H7 (cell line): Measurements from ENCODE around the gene LRP2. TPM values are rescaled to one million over a fixed set of nuclear protein-coding genes. Genes with fewer than 3 reads are reported as not detected.

Experiments used
- DNase-seq: peaks from one replicate; pipeline ENCODE4 v3.0.0; 2012
- H3K27me3 ChIP-seq: 2 replicates; pipeline ENCODE4 v1.6.0; 2011; ENCODE audit warnings: mild to moderate bottlenecking, low read length; ENCODE audit not compliant: control insufficient read depth, insufficient read depth
- H3K36me3 ChIP-seq: replicated peaks from 2 replicates; pipeline ENCODE4 v1.5.1; 2011; ENCODE audit warnings: low read length; ENCODE audit not compliant: control insufficient read depth, insufficient read depth
- H3K4me3 ChIP-seq: 2 replicates; pipeline ENCODE4 v1.5.1; 2011; ENCODE audit warnings: low read depth, mild to moderate bottlenecking, control low read depth, low read length, moderate library complexity; ENCODE audit not compliant: insufficient read depth
- total RNA-seq: library from RNA; depleted of rRNA; stranded (reverse); fragments of >200 nt; shearing (Covaris generic); gene quantifications from 2 replicates; pipeline ENCODE4 v1.2.3, GENCODE V29; 2014

LRP2 gene
- total RNA-seq, 1 experiment from 2014 or later, result 1.1 TPM

DNA sequence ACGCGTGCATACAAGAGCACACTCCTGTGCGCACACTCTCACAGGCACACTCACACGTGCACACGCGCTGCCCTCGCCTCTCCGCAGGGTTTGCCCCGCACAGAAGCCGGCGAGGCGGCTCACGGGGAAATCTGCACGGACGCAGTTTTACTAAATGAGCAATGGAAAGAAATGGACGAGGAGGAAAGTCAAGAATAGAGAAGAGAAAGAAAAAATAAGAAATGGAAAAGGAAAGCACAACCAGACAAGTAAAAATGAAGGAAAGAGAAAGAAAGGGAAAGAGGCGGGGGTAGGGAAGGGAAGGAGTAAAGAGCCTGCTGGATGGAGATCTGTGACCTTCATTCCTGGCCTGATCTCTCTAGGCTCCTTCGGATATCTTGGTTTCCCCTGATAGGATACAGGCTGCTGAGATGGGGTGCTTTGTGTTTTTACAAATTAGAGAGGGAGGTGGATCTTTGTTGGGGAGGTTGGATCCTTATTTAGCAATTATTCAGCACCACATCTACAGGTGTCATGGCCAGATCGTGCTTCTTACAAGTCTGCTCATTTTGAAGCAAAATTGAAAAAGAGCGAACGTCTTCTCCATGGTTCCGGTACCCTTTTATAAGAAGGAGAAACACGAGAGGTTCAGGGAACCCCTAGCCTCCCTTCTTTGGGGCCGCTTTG is 693 bp upstream of the LRP2 start:
- H3K36me3 ChIP-seq, result no peaks in the 10 kb centered on the region
- H3K4me3 ChIP-seq, result peak overlapping the region; percentile 60
- peak; percentile 56 for DNase-seq
- H3K27me3 ChIP-seq, result peaks cover 54% of the 10 kb centered on the region

DNA sequence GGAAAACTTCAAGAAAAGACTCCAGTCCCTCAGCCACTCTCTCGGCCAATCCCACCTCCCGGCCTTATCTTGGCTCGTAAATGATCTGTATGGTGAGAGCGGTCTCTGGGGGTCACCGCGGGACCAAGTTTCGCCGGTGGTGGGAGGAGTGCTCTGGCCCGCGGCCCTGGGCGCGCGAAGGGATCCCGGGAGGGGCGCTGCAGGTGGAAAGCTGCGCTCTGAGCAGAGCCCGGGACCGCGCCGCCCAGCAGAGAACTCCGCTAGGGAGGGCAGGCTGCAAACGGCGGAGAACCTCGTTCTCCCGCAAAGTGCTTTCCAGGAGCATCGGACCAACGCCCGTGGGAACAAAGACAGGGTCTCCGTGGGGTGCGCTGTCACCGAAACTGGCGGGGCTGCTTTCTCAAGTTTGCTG is 622 bp downstream of the LRP2 start:
- Histone ChIP-seq H3K36me3 (no peaks in the 10 kb centered on the region), H3K4me3 (peak overlapping the region; percentile 60), H3K27me3 (peaks cover 54% of the 10 kb centered on the region)
- DNase-seq, result peak; percentile 77

DNA sequence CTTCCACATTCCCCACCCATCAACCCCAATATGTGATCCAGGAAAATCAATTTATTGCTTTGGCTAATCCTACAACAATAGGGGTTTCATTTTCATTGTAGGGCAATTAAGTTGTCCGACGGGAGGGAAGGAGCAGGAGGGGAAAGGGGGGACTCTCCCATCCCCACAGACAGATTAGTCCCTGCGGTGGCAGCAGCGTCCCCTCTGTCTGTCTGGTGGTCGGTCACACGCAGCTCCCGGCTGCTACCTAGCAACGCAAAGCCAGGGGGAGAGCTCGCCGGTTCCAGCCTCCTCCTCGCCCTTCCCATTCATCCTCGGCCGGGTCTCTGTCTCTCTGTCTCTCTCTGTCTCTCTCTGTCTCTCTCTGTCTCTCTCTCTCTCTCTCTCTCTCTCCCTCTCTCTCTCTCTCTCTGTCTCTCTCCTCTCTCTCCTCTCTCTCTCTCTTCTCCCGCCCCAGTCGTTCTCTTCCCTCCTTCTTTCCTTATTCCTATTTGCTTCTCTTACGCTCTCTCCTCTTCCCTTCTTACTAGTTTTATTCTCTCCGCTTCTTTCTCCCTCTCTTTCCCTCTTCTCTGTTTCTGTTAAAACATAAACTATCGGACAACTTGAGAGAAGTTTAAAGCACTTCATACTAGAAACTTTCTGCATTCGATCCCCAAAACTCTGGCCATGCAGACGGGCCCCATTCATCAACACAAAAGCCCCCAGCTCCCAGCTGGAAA is 1.2 kb downstream of the LRP2 start:
- Histone ChIP-seq H3K36me3 (no peaks in the 10 kb centered on the region), H3K27me3 (peaks cover 54% of the 10 kb centered on the region), H3K4me3 (peak overlapping the region; percentile 60)
- DNase-seq, result peak; percentile 58

DNA sequence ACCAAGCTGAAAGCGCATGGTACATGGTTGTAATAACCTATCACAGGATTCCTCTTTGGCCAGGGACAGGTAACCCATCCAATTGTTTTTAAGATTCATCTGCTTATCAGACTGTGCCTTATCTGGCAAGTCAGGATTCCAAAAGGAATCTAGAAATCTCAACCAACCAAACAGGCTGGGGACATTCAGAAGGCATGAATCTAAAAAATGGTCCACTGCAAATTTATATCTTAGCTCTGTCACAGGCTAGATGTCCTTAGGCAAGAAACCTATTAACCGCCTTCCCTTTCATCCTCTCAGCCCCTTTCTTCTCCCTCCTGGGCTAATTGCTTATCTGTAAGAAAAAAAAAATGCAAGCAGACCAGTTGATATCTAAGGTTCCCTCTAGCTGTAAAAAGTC is 4.3 kb downstream of the LRP2 start:
- no peak for DNase-seq
- Histone ChIP-seq H3K27me3 (peaks cover 35% of the 10 kb centered on the region), H3K36me3 (no peaks in the 10 kb centered on the region), H3K4me3 (no peak overlapping the region)

DNA sequence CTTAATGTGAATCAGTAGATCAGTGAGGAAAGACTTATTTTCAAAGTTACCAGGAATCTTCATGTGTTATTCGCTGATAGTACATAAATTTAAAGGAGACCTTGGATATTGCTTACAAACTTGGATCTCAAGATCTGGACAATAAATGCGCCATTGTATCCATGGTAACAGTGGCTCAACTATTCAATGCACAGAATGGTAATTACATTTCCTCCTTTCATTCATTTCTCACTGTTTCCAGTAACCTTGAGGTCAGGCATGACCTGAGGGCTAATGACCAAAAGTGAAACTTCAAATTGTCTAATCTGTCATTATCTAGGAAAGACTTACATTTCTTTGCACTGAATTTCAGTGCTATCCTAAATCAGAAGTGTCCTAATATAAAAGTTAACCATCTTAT is 8.1 kb downstream of the LRP2 start:
- Histone ChIP-seq H3K27me3 (peaks cover 2% of the 10 kb centered on the region), H3K36me3 (no peaks in the 10 kb centered on the region), H3K4me3 (no peak overlapping the region)
- DNase-seq, result no peak

DNA sequence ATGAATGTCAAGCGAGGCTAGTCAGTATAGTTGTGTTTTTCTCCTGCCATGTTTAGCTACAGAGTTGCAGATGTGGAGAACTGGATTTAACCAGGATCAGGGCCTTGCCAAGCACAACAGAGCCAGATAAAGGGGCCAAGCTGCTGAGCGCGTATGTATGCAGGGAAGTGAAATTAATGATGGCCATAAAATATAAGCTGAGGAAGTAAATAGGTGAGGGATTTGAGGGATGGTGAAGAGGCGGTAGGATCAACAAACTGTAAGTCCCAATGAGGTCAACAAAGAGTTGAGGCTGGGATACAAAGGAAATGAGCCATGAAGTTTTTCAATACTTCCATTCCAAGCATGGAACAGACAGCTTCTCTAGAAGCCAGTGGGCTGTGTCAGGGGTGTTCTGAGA is 10.6 kb downstream of the LRP2 start:
- Histone ChIP-seq H3K36me3 (no peaks in the 10 kb centered on the region), H3K4me3 (no peak overlapping the region), H3K27me3 (no peaks in the 10 kb centered on the region)
- no peak for DNase-seq

DNA sequence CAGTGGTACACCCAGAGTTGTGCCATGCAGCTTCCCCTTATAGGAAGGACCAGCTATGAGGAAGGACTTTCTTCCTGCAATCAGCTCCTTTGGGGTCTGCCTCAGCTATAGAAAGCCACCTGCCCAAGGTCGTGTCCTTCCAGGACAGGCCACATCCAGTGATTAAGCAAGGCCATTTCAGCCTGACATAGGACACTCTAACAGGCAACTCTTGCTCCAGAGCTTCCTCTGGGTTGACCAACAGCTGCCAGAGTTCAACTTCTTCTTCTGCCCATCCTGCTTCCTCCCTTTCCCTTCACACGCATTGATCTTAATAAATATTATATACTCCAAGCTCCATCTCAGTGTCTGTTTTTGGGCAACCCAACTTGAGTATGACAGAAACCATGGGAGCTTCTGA is 12.8 kb downstream of the LRP2 start:
- no peak overlapping the region for H3K4me3 ChIP-seq
- no peaks in the 10 kb centered on the region for H3K27me3 ChIP-seq
- DNase-seq, result no peak

DNA sequence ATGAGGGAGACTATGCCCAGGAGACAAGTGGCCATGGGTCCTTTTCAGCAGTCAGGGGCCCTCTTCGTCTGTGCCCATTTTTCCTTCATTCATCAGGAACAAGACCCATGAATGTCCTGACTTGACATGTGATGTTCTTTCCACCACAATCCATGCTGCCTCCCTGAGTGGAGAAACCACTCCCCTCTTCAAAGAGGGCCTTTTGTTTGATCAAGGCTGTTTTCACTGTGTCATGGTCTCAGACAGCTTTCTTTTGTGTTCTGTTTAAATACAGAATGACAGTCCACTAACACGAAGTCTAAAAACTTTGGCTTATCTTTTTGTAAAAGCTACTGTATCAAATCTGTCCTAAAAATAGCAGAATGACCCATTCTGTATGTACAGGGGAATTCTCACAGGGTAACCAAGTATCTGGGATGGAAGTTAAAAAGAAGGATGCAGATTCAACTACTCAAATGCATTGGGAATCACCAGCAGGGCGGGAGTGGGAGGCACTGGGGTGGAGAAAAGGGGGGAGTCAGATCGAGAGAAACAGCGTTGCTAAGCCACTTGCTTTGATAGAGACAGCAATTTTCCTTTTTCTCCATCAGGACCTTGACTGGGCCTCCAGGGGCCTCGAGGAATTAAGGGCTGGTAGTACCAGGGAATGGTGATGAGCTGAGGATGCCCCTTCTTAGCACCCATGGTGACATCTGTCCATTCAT is 13.9 kb downstream of the LRP2 start:
- Histone ChIP-seq H3K4me3 (no peak overlapping the region), H3K36me3 (no peaks in the 10 kb centered on the region), H3K27me3 (no peaks in the 10 kb centered on the region)
- DNase-seq, result no peak

More for the DNA sequence above, 12.8 kb downstream of the LRP2 start:
- no peaks in the 10 kb centered on the region for H3K36me3 ChIP-seq

DNA sequence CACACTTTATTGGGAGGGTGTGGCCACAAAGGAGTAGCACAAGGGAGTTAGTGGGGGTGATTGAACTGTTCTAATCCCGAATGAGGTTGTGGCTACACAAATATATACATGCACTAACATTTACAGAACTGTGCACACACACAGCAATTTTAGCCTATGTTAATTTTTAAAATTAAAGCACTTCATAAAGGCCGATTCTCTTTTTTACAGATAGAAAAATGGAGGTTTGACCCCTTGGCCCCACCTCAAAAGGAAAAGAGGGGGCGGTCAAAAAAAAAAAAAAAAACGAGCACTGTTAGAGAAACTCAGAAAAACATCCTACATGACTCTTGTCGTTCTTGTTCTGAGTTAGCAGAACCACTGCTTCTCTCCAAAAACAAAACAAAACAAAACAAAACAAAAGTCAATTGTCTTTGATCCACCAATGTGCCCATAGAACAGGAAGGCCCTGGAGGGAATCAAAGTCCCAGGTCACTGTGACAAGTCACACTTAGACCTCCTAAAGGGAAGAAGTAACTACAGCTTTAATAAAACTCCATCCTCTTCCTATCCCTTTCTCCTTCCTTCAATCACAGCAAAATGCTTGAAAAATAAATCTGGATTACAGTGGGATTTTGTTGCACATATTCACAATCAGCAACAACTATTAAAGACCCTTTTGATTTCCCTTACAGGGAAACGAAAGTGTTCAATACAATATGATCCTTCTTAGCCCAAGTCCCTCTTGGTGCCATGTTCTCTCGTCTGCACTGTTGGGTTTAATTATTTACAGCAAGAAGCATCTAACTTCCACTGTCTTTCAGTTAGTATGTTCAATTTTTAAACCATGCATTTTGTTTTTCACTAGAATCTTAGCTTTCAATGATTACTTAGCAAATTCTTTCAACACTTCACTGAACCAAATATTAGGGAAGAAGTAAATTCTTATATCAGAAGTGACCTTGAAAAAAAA is 16.6 kb downstream of the LRP2 start:
- no peaks in the 10 kb centered on the region for H3K27me3 ChIP-seq
- no peak overlapping the region for H3K4me3 ChIP-seq
- no peak for DNase-seq
- no peaks in the 10 kb centered on the region for H3K36me3 ChIP-seq

DNA sequence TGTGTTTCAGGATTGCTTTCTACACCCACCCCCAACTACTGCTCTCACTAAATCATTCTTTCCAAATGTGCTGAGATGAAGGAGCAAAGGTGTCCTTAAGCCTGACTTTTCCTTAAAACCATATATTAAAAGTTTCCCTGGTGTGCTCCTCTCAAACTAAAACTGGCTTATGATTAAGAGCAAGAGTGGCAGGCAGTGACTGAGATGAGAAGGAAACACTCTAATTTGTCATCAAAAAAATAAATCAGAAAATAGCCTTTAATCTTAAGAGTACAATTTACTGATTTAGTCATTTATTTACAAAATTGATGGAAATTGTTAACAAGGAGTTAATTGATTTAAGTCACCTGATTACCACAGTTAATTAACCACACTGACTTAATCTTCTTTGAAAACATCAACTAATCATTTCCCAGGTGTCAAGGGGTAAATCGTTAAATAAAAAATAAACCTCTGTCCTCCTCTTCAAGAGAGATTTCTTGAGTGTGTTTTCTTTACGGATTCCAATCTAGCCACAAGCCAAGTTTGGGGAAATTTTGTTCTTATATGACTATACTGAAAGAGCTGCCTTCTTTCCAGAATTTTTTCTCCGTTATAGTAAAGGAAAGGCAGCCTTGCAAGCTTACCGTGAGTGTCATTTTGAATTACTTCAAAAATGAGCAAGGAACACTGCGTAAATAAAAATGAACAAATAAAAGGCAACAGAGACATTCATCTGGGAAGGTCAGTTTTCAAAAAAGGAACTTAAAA is 17.4 kb downstream of the LRP2 start:
- Histone ChIP-seq H3K4me3 (no peak overlapping the region), H3K27me3 (no peaks in the 10 kb centered on the region), H3K36me3 (no peaks in the 10 kb centered on the region)
- DNase-seq, result no peak

DNA sequence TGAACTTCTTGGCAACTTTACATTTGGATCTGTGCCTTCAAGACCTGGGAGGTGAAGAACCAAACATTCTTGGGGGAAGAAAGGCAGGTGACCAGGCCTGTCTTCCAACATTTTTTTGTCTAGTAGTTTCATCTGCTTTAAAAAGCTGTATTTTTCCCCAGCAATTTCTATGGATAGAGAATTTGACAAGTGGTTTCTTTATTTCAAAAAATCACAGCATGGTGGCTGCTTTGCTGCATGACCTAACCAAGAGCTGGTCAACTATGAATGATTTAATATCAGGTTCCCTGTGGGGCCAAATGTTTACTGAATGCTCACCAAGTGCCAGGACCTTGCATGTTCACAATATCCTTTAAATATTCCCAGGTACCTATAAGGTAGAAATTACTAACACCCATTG is 19.1 kb downstream of the LRP2 start:
- Histone ChIP-seq H3K27me3 (no peaks in the 10 kb centered on the region), H3K4me3 (no peak overlapping the region), H3K36me3 (no peaks in the 10 kb centered on the region)
- no peak for DNase-seq

DNA sequence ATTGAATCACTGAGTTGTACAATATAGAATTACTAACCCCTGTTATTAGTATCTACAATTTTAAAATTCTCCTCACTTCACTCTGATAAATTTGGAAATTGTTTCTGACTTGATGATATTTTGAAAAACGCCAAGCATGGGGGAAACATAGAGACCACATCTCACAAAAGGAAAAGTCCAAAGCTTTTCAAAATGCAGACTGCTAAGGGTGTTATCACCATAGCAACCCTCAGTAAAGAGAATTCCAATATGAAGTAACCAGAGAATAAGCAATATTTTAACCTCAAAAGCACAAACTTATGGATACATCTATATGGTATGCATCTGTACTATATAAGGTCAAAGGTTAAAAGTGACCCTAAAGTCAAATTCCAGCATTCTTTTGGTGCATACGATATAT is 22.7 kb downstream of the LRP2 start:
- Histone ChIP-seq H3K36me3 (no peaks in the 10 kb centered on the region), H3K27me3 (no peaks in the 10 kb centered on the region), H3K4me3 (no peak overlapping the region)
- no peak for DNase-seq

DNA sequence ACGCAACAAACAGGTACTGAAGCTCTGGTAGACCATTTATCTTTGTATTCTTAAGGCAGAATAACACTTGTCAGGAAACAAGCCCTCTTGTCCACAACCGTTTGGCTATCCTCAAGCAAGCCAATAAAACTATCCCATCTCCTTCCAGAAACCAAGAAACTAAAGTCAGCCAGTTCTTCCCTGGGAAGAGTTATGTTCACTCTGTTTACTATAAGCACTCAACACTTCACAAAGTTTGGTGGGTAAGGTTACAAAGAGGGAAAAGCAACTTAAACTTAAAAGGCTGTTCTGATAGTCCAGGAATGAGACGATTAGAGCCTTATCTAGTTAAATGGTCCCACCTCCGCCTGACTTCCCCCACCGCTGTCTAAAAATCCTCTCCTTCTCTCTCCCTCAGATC is 25.6 kb downstream of the LRP2 start:
- Histone ChIP-seq H3K4me3 (no peak overlapping the region), H3K27me3 (no peaks in the 10 kb centered on the region)
- DNase-seq, result no peak

More for the DNA sequence above, 25.6 kb downstream of the LRP2 start:
- no peaks in the 10 kb centered on the region for H3K36me3 ChIP-seq
